ENCODE measurements around the gene SCRN2. TPM values are rescaled to one million over a fixed set of nuclear protein-coding genes. Genes with fewer than 3 reads are reported as not detected.

The SCRN2 gene
- total RNA-seq, 1 donor from 2014 or later = 44.8 TPM

DNA sequence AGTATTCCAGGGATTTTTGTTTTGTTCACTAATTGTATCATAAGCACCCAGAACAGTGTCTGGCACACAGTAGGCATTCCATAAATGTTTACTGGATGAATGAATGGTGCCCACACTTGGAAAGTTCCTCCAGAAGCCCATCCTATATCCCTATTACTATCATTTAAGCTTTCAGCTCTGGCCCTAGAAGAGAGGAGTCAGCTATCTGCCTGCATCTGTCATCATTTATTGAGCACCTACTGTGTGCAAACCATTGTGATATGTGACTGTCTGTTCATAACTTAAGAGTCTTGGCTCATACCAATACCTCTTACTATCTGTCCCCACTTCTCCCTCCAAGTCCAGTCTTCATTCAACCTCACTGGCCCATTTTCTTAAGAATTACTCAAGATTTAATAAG, 30.0 kb upstream of the SCRN2 start:
- no peak overlapping the region for H3K27ac Mint-ChIP-seq (ENCODE audit: unreplicated experiment)
- H3K4me1 Mint-ChIP-seq (ENCODE audit: unreplicated experiment) = peaks cover 28% of the 10 kb centered on the region
- no peaks in the 10 kb centered on the region for H3K9me3 Mint-ChIP-seq (ENCODE audit: unreplicated experiment)
- H3K27me3 Mint-ChIP-seq (ENCODE audit: unreplicated experiment) = peaks cover 8% of the 10 kb centered on the region
- peaks cover 4% of the 10 kb centered on the region for H3K36me3 Mint-ChIP-seq (ENCODE audit: low read depth, unreplicated experiment)
- H3K4me3 Mint-ChIP-seq (ENCODE audit: unreplicated experiment) = no peak overlapping the region
- TF ChIP-seq, protein P1, sequence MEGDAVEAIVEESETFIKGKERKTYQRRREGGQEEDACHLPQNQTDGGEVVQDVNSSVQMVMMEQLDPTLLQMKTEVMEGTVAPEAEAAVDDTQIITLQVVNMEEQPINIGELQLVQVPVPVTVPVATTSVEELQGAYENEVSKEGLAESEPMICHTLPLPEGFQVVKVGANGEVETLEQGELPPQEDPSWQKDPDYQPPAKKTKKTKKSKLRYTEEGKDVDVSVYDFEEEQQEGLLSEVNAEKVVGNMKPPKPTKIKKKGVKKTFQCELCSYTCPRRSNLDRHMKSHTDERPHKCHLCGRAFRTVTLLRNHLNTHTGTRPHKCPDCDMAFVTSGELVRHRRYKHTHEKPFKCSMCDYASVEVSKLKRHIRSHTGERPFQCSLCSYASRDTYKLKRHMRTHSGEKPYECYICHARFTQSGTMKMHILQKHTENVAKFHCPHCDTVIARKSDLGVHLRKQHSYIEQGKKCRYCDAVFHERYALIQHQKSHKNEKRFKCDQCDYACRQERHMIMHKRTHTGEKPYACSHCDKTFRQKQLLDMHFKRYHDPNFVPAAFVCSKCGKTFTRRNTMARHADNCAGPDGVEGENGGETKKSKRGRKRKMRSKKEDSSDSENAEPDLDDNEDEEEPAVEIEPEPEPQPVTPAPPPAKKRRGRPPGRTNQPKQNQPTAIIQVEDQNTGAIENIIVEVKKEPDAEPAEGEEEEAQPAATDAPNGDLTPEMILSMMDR (IDR thresholded peaks at IDR 0.05; ENCODE audit: unreplicated experiment) = no peak
- no peak for DNase-seq (ENCODE audit: low spot score)

DNA sequence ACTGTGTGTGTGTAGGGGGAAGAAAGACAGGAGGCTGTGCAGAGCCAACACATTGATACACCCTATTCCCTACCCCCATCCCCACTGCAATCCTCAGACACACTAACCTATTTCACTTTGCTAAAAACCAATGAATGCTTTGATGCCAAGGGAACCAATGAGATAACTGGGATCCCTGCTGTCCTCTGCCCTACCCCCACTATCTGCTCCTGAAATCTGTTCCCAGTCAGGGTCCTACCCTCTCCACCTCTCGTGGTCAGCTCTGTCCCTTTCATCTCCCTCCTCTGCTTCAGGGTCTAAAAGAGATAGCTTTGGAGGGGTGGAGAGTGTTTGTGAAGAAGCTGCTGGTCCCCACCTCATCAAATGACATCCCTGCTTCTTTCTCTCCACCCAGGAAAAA, 29.0 kb upstream of the SCRN2 start:
- Mint-ChIP-seq H3K4me3 (ENCODE audit: unreplicated experiment) (no peak overlapping the region), H3K27ac (ENCODE audit: unreplicated experiment) (no peak overlapping the region), H3K36me3 (ENCODE audit: low read depth, unreplicated experiment) (no peaks in the 10 kb centered on the region), H3K4me1 (ENCODE audit: unreplicated experiment) (peaks cover 24% of the 10 kb centered on the region), H3K9me3 (ENCODE audit: unreplicated experiment) (no peaks in the 10 kb centered on the region), H3K27me3 (ENCODE audit: unreplicated experiment) (peaks cover 12% of the 10 kb centered on the region)
- TF ChIP-seq, protein P1 (IDR thresholded peaks at IDR 0.05; ENCODE audit: unreplicated experiment) = no peak
- DNase-seq (ENCODE audit: low spot score) = no peak

DNA sequence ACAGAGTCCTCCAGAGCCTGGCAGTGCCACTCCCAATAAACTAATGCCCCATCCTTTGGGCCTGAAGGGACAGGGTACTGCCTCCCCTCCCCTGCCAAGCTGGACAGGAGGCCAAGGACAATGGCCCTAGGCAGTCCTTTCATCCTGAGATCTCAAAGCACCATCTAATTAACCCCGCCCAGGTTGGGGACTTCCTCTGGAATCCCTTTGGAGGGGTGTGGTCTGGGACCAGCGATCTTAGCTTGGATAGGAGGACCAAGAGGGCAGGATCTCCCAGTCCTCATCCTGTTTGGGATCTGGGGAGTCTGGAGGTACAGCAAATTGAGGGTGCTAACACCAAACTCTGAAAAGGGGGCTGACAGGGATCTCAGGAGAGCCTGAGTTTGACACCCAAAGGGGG, 28.0 kb upstream of the SCRN2 start:
- Mint-ChIP-seq H3K27ac (ENCODE audit: unreplicated experiment) (no peak overlapping the region), H3K9me3 (ENCODE audit: unreplicated experiment) (no peaks in the 10 kb centered on the region), H3K36me3 (ENCODE audit: low read depth, unreplicated experiment) (no peaks in the 10 kb centered on the region), H3K4me1 (ENCODE audit: unreplicated experiment) (peaks cover 21% of the 10 kb centered on the region), H3K4me3 (ENCODE audit: unreplicated experiment) (no peak overlapping the region), H3K27me3 (ENCODE audit: unreplicated experiment) (peaks cover 12% of the 10 kb centered on the region)
- TF ChIP-seq, protein P1 (IDR thresholded peaks at IDR 0.05; ENCODE audit: unreplicated experiment) = no peak
- DNase-seq (ENCODE audit: low spot score) = no peak

DNA sequence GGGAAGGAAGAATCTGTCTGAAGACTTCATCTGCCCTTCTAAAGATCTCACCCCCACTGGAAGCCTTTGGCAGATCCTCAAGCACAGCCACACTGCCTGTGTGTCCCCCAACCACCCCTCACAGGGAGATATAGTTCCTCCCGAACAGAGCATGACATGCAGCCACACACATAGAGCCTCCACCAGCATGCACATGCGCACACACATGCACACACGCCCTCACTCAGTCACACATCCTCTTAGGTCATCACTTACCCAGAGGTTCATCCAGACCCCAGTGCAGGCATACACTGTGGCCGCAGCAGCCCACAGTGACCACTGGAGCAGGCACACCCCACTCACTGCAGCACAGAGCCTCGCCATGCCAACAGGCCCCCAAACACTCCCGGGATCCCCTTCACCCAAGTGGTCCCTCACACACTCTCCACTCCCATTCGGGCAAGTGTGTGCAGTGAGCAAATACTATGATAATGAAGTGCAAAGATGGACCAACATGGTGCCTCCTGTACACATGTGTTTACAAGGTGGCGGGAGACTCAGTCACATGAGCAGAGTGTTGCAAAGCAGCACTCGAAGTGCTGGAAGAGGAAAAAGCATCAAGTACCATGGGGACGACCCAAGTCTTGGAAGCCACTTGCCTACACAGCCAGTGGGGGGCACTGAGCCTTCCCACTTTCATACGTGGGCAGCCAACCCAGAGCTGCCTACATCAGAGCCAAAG, 26.9 kb upstream of the SCRN2 start:
- H3K4me1 Mint-ChIP-seq (ENCODE audit: unreplicated experiment) = peaks cover 23% of the 10 kb centered on the region
- no peak overlapping the region for H3K4me3 Mint-ChIP-seq (ENCODE audit: unreplicated experiment)
- peaks cover 12% of the 10 kb centered on the region for H3K27me3 Mint-ChIP-seq (ENCODE audit: unreplicated experiment)
- no peak overlapping the region for H3K27ac Mint-ChIP-seq (ENCODE audit: unreplicated experiment)
- TF ChIP-seq, protein P1 (IDR thresholded peaks at IDR 0.05; ENCODE audit: unreplicated experiment) = no peak
- H3K9me3 Mint-ChIP-seq (ENCODE audit: unreplicated experiment) = no peaks in the 10 kb centered on the region
- H3K36me3 Mint-ChIP-seq (ENCODE audit: low read depth, unreplicated experiment) = no peaks in the 10 kb centered on the region
- DNase-seq (ENCODE audit: low spot score) = no peak

DNA sequence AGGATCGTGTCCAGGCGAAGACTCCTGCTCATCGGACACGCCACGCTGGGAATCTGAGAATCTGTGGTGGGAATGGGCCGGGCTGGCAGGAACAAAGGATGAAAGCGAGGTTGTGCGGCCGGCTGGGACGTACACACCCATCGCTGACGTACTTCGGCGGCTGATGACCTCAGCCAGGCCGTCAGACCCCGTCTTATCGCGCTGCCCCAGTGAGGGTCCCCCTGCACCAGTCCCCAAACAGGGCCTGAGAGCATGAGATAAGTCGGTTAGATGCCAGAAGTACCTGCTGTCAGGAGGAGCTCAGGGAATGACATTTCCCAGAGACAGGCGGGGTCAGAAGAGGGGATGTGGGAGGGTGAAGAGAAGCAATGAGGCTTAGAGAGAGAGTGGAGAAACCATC, 25.9 kb upstream of the SCRN2 start:
- Mint-ChIP-seq H3K36me3 (ENCODE audit: low read depth, unreplicated experiment) (no peaks in the 10 kb centered on the region), H3K27ac (ENCODE audit: unreplicated experiment) (no peak overlapping the region), H3K4me3 (ENCODE audit: unreplicated experiment) (no peak overlapping the region), H3K9me3 (ENCODE audit: unreplicated experiment) (no peaks in the 10 kb centered on the region), H3K4me1 (ENCODE audit: unreplicated experiment) (peaks cover 20% of the 10 kb centered on the region), H3K27me3 (ENCODE audit: unreplicated experiment) (peaks cover 11% of the 10 kb centered on the region)
- DNase-seq (ENCODE audit: low spot score) = no peak
- TF ChIP-seq, protein P1 (IDR thresholded peaks at IDR 0.05; ENCODE audit: unreplicated experiment) = no peak
